ENCODE measurements around the gene KCNT2. TPM values are rescaled to one million over a fixed set of nuclear protein-coding genes. Genes with fewer than 3 reads are reported as not detected.
"Not testable (repeated sequence)": the region's sequence is repeated elsewhere in the genome, so short reads cannot be mapped to it uniquely, and the experiment has no call there.

The KCNT2 gene
- total and polyA plus RNA-seq, 4 experiments from 2014 or later, result not detected

- ChIA-PET POLR2A (ENCODE audit: partially characterized antibody) (no interaction called here), CTCF (ENCODE audit: partially characterized antibody) (no interaction called here)
- H3K9me3 Mint-ChIP-seq, result peaks cover 0 to 21% (median 7%) of the 10 kb centered on the region in 8 donors
- H3K27ac ChIP-seq (ENCODE audit: low read depth, low read length), result no peak overlapping the region
- H3K27me3 ChIP-seq (ENCODE audit: insufficient read depth, low read length), result no peaks in the 10 kb centered on the region
- H3K27ac Mint-ChIP-seq, result no peak overlapping the region
- H3K4me3 ChIP-seq (ENCODE audit: low read length in 2 of 2), result no peak overlapping the region
- H3K4me1 Mint-ChIP-seq, result no peaks in the 10 kb centered on the region
- no peaks in the 10 kb centered on the region for H3K27me3 Mint-ChIP-seq
- no peaks in the 10 kb centered on the region for H3K4me1 ChIP-seq (ENCODE audit: insufficient read depth, low read length)
- H3K36me3 ChIP-seq (ENCODE audit: insufficient read depth, low read length), result no peaks in the 10 kb centered on the region
- H3K36me3 Mint-ChIP-seq, result no peaks in the 10 kb centered on the region
- H3K4me3 Mint-ChIP-seq, result no peak overlapping the region
- H3K9me3 ChIP-seq (ENCODE audit: control insufficient read depth in 1 of 2, low read length in 2 of 2), result peaks cover 0 to 9% of the 10 kb centered on the region in 2 donors
- no peak for DNase-seq
- intact Hi-C loops (cut with micrococcal nuclease), result no loop called here
These were observed 69.8 kb downstream of the KCNT2 start for GRCh38 chr1:196538473-196538872.

- CTCF ChIA-PET (ENCODE audit: partially characterized antibody), result no interaction called here
- H3K9me3 ChIP-seq (ENCODE audit: control insufficient read depth in 1 of 2, low read length in 2 of 2), result peaks cover 0 to 9% of the 10 kb centered on the region in 2 donors
- Mint-ChIP-seq H3K27me3 (no peaks in the 10 kb centered on the region), H3K9me3 (peaks cover 0 to 21% (median 7%) of the 10 kb centered on the region in 8 donors), H3K4me1 (no peaks in the 10 kb centered on the region), H3K36me3 (no peaks in the 10 kb centered on the region), H3K27ac (no peak overlapping the region), H3K4me3 (no peak overlapping the region)
- no peaks in the 10 kb centered on the region for H3K27me3 ChIP-seq (ENCODE audit: insufficient read depth, low read length)
- no peaks in the 10 kb centered on the region for H3K36me3 ChIP-seq (ENCODE audit: insufficient read depth, low read length)
- no peaks in the 10 kb centered on the region for H3K4me1 ChIP-seq (ENCODE audit: insufficient read depth, low read length)
- no peak overlapping the region for H3K4me3 ChIP-seq (ENCODE audit: low read length in 2 of 2)
- DNase-seq, result peak in 3 of 5 donors; percentile 5 to 7 (median 7)
- intact Hi-C loops (cut with micrococcal nuclease), result no loop called here
- POLR2A ChIA-PET (ENCODE audit: partially characterized antibody), result no interaction called here
- H3K27ac ChIP-seq (ENCODE audit: low read depth, low read length), result no peak overlapping the region
These were observed 72.5 kb downstream of the KCNT2 start for GRCh38 chr1:196535727-196536126.

GRCh38 chr1:196531737-196532524 is 76.3 kb downstream of the KCNT2 start:
- Histone ChIP-seq H3K4me3 (ENCODE audit: low read length in 2 of 2) (no peak overlapping the region), H3K4me1 (ENCODE audit: insufficient read depth, low read length) (no peaks in the 10 kb centered on the region), H3K9me3 (ENCODE audit: control insufficient read depth in 1 of 2, low read length in 2 of 2) (peaks cover 0 to 9% of the 10 kb centered on the region in 2 donors), H3K36me3 (ENCODE audit: insufficient read depth, low read length) (no peaks in the 10 kb centered on the region), H3K27ac (ENCODE audit: low read depth, low read length) (no peak overlapping the region), H3K27me3 (ENCODE audit: insufficient read depth, low read length) (no peaks in the 10 kb centered on the region)
- intact Hi-C loops (cut with micrococcal nuclease), result no loop called here
- ChIA-PET CTCF (ENCODE audit: partially characterized antibody) (no interaction called here), POLR2A (ENCODE audit: partially characterized antibody) (no interaction called here)
- no peak overlapping the region for H3K4me3 Mint-ChIP-seq
- no peak overlapping the region for H3K27ac Mint-ChIP-seq
- peaks cover 0 to 18% (median 7%) of the 10 kb centered on the region in 8 donors for H3K9me3 Mint-ChIP-seq
- DNase-seq, result no peak
- no peaks in the 10 kb centered on the region for H3K4me1 Mint-ChIP-seq
- H3K27me3 Mint-ChIP-seq, result no peaks in the 10 kb centered on the region
- no peaks in the 10 kb centered on the region for H3K36me3 Mint-ChIP-seq

- Mint-ChIP-seq H3K4me1 (peaks cover 0 to under 1% (median 0%) of the 10 kb centered on the region in 4 donors), H3K27me3 (no peaks in the 10 kb centered on the region), H3K9me3 (peaks cover 0 to 4% (median 0%) of the 10 kb centered on the region in 8 donors), H3K36me3 (no peaks in the 10 kb centered on the region), H3K4me3 (no peak overlapping the region), H3K27ac (no peak overlapping the region)
- H3K27ac ChIP-seq (ENCODE audit: low read depth, low read length), result no peak overlapping the region
- H3K4me3 ChIP-seq (ENCODE audit: low read length in 2 of 2), result no peak overlapping the region
- intact Hi-C loops (cut with micrococcal nuclease), result no loop called here
- H3K4me1 ChIP-seq (ENCODE audit: insufficient read depth, low read length), result no peaks in the 10 kb centered on the region
- CTCF ChIA-PET (ENCODE audit: partially characterized antibody), result no interaction called here
- H3K9me3 ChIP-seq (ENCODE audit: control insufficient read depth in 1 of 2, low read length in 2 of 2), result no peaks in the 10 kb centered on the region
- POLR2A ChIA-PET (ENCODE audit: partially characterized antibody), result no interaction called here
- DNase-seq, result no peak
- H3K36me3 ChIP-seq (ENCODE audit: insufficient read depth, low read length), result no peaks in the 10 kb centered on the region
- no peaks in the 10 kb centered on the region for H3K27me3 ChIP-seq (ENCODE audit: insufficient read depth, low read length)
These were observed 80.3 kb downstream of the KCNT2 start for GRCh38 chr1:196527919-196528318.

- H3K4me1 Mint-ChIP-seq, DNase-seq: not testable (repeated sequence)
These were observed 85.5 kb downstream of the KCNT2 start for GRCh38 chr1:196522574-196523345.

GRCh38 chr1:196517193-196517592 is 91.0 kb downstream of the KCNT2 start:
- CTCF ChIA-PET (ENCODE audit: partially characterized antibody), result no interaction called here
- Histone ChIP-seq H3K27me3 (ENCODE audit: insufficient read depth, low read length) (no peaks in the 10 kb centered on the region), H3K27ac (ENCODE audit: low read depth, low read length) (no peak overlapping the region), H3K9me3 (ENCODE audit: control insufficient read depth in 1 of 2, low read length in 2 of 2) (no peaks in the 10 kb centered on the region), H3K4me1 (ENCODE audit: insufficient read depth, low read length) (no peaks in the 10 kb centered on the region), H3K4me3 (ENCODE audit: low read length in 2 of 2) (no peak overlapping the region), H3K36me3 (ENCODE audit: insufficient read depth, low read length) (no peaks in the 10 kb centered on the region)
- Mint-ChIP-seq H3K36me3 (no peaks in the 10 kb centered on the region), H3K4me1 (no peaks in the 10 kb centered on the region), H3K27me3 (no peaks in the 10 kb centered on the region), H3K27ac (no peak overlapping the region), H3K4me3 (no peak overlapping the region), H3K9me3 (peaks cover 0 to 5% (median 3%) of the 10 kb centered on the region in 8 donors)
- POLR2A ChIA-PET (ENCODE audit: partially characterized antibody), result no interaction called here
- no peak for DNase-seq
- intact Hi-C loops (cut with micrococcal nuclease), result no loop called here

More at GRCh38 chr1:196522574-196523345, 85.5 kb downstream of the KCNT2 start:
- H3K9me3 ChIP-seq (ENCODE audit: control insufficient read depth in 1 of 2, low read length in 2 of 2); H3K27me3 Mint-ChIP-seq; CTCF ChIA-PET (ENCODE audit: partially characterized antibody); H3K27me3 ChIP-seq (ENCODE audit: insufficient read depth, low read length); H3K36me3 ChIP-seq (ENCODE audit: insufficient read depth, low read length); H3K9me3 Mint-ChIP-seq; H3K4me1 ChIP-seq (ENCODE audit: insufficient read depth, low read length); POLR2A ChIA-PET (ENCODE audit: partially characterized antibody); H3K36me3 Mint-ChIP-seq; intact Hi-C loops (cut with micrococcal nuclease); H3K27ac ChIP-seq (ENCODE audit: low read depth, low read length); H3K27ac Mint-ChIP-seq; H3K4me3 ChIP-seq (ENCODE audit: low read length in 2 of 2); H3K4me3 Mint-ChIP-seq: not testable (repeated sequence)

GRCh38 chr1:196516373-196516772 is 91.9 kb downstream of the KCNT2 start:
- Mint-ChIP-seq H3K9me3 (peaks cover 0 to 5% (median 3%) of the 10 kb centered on the region in 8 donors), H3K4me3 (no peak overlapping the region), H3K36me3 (no peaks in the 10 kb centered on the region), H3K4me1 (no peaks in the 10 kb centered on the region), H3K27me3 (no peaks in the 10 kb centered on the region), H3K27ac (no peak overlapping the region)
- no peak overlapping the region for H3K4me3 ChIP-seq (ENCODE audit: low read length in 2 of 2)
- ChIA-PET CTCF (ENCODE audit: partially characterized antibody) (interaction anchor here (0.9 kb wide), 1 partner anchor 144 kb away, joined by 3 read pairs; no protein-coding TSS in a partner anchor), POLR2A (ENCODE audit: partially characterized antibody) (no interaction called here)
- H3K27ac ChIP-seq (ENCODE audit: low read depth, low read length), result no peak overlapping the region
- H3K27me3 ChIP-seq (ENCODE audit: insufficient read depth, low read length), result no peaks in the 10 kb centered on the region
- no peaks in the 10 kb centered on the region for H3K4me1 ChIP-seq (ENCODE audit: insufficient read depth, low read length)
- intact Hi-C loops (cut with micrococcal nuclease), result no loop called here
- H3K9me3 ChIP-seq (ENCODE audit: control insufficient read depth in 1 of 2, low read length in 2 of 2), result no peaks in the 10 kb centered on the region
- no peaks in the 10 kb centered on the region for H3K36me3 ChIP-seq (ENCODE audit: insufficient read depth, low read length)
- no peak for DNase-seq

Data from CD4-positive, alpha-beta memory T cell (primary cell).